HG03460 (cell line): Measurements from ENCODE around the gene TRAPPC5.

ENCODE experiments used
- ATAC-seq: cut with Tn5 transposase; IDR thresholded peaks from one replicate; pipeline ENCODE4 v1.9.1; 2021; ENCODE audit not compliant: unreplicated experiment

TRAPPC5 gene

GRCh38 chr19:7645656-7646425 is 34.8 kb upstream of the TRAPPC5 start:
- ATAC-seq = no peak

DNA sequence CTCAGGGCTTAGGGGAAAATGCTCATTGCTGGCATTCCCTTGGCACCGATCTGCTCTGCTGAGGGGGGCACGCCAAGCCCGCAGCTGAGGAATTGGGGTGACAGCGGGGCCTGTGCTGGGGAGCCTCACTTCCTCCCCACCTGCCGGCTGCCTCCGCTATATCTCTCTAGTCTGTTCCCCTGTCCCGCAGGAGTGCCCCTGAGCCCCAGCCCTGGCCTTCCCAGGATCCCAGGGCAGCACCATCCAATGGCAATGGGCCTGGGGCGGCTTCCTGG is 34.3 kb upstream of the TRAPPC5 start:
- no peak for ATAC-seq

DNA sequence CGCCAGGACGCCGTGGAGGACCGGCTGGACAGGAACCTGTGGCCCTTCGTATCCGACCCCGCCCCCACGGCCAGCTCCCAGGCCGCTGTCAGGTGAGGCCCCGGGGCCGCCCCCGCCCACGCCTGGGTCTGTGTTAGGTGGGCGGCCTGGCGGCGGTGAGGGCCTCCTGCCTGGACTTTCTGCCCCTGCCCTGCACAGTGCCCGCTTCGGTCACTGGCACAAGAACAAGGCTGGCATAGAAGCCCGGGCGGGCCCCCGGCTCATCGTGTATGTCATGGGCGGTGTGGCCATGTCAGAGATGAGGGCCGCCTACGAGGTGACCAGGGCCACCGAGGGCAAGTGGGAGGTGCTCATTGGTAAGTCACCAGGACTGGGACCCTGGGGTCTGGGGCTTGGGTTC is 33.5 kb upstream of the TRAPPC5 start:
- ATAC-seq = no peak

- no peak for ATAC-seq
Measured at GRCh38 chr19:7648265-7649014, 32.2 kb upstream of the TRAPPC5 start.

- ATAC-seq = no peak
Measured at GRCh38 chr19:7650148-7650547, 30.5 kb upstream of the TRAPPC5 start.

GRCh38 chr19:7652061-7652641 is 28.5 kb upstream of the TRAPPC5 start:
- ATAC-seq = no peak

DNA sequence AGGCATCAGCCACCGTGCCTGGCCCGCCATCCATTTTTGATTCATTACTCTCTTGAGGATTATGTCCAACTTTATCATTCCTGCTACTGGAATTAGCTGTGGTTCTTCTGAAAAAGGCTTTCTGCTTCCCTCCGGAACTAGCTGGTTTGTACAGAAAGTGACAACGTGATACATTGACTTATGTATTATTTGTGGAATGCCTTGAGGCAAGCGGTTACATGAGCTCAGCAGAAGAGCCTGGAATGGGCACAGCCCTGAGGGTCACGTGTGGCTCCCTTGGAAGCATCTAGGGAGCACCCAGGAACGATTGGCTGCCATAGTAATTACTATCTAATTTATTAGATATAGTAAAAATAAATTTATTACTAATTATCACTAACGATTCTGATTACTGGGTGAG is 26.2 kb upstream of the TRAPPC5 start:
- no peak for ATAC-seq

- no peak for ATAC-seq
Measured at GRCh38 chr19:7655581-7655980, 25.1 kb upstream of the TRAPPC5 start.

DNA sequence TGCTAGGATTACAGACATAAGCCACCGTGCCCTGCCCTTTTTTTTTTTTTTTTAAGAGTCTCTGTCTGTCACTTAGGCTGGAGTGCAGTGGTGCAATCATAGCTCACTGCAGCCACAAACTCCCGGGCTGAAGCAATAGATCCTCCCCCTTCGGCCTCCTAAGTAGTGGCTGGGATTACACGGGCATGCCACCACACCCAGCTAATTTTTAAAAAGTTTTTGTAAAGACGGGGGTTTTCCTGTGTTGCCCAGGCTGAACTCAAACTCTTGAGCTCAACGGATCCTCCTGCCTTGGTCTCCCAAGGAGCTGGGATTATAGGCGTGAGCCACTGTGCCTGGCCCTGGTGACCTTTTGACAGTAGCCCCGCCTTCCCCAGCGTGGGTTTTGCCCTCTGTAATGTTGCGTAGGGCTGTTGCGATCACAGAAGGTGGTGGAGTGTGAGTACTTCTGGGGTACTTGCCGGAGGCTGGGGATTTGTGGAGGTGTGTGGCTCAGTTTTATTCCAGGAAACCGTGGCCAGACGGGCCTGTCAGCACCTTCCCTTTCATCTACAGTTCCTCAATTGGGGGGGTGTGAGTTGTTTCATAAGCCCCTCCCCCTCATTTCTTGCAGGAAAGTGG is 23.4 kb upstream of the TRAPPC5 start:
- ATAC-seq = no peak

DNA sequence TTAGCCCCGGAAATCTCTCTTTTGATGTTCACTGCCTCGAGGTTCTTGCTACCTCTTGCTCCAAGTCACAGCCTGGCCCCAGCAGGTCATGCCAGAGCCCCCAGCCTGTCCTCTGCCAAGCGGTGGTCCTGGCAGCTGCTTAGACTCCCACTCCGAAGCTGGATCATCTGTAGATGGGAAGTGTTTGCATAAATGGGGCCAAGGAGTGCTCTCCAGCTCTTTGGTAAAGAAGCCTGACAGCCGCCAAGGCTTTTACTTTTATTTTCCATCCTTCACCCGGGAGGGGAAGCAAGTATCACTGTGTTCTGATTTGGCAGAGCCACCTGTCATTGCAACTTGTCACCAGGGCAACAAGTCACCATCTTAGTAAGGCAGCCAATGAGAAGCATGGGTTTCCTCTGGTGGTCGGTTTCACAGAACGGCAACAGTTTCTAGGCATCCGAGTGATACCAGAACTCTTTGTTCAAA is 22.4 kb upstream of the TRAPPC5 start:
- ATAC-seq = no peak

GRCh38 chr19:7661744-7662538 is 18.7 kb upstream of the TRAPPC5 start:
- ATAC-seq = no peak

- no peak for ATAC-seq
Measured at GRCh38 chr19:7662657-7663056, 18.0 kb upstream of the TRAPPC5 start.

DNA sequence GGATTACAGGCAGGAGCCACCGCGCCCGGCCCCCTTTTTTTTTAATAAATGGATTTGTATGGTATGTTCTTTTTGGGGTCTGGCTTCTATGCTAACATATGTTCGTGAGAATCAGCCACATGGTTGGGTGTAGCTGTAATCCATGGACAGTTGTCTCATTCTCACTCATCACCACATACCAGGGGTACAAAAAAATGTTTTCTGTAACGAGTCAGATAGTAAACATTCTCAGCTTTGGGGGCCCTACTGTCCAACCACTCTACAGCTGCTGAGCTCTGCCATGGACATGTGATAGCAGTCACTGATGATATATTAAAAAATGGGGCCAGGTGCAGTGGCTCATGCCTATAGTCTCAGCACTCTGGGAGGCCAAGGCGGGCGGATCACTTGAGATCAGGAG is 16.9 kb upstream of the TRAPPC5 start:
- no peak for ATAC-seq

DNA sequence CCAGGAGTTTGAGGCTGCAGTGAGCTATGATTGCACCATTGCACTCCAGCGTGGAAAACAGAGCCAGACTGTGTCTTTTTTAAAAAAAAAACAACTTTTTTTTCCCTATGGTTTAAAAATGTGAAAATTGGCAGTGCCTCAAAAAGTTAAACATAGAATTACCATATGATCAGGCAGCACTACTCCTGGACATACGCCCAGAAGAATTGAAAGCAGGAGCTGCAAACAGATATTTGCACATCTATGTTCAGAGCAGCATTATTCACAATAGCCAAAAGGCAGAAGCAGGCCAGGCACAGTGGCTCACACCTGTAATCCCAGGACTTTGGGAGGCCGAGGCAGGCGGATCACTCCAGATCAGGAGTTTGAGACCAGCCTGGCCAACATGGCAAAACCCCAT is 15.6 kb upstream of the TRAPPC5 start:
- ATAC-seq = no peak

DNA sequence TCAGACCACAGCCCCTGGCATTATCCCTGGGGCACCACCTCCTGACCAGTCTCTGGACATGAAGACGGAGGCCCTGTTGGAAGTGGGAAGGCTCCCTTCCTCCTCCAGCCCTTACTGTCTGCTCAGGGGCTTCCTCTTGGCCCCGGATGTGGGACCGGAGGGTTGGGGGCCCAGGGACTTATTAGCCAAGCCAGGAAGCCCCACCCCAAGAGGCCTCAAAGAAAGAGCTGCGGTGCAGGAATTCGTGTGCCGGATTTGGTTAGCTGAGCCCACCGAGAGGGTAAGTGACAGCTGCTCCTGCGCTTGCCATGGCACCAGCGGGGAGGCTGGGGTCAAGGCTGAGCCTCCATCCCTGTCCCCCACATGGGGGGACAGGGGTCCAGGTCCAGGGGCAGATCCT is 11.8 kb upstream of the TRAPPC5 start, which contains the start of gene RETN:
TSS of gene RETN (plus strand) at position 208 of the 400 bp plus-strand sequence. CDS start 278 bp downstream, outside the sequence.
- no peak for ATAC-seq

GRCh38 chr19:7669641-7670040 is 11.0 kb upstream of the TRAPPC5 start:
- no peak for ATAC-seq

DNA sequence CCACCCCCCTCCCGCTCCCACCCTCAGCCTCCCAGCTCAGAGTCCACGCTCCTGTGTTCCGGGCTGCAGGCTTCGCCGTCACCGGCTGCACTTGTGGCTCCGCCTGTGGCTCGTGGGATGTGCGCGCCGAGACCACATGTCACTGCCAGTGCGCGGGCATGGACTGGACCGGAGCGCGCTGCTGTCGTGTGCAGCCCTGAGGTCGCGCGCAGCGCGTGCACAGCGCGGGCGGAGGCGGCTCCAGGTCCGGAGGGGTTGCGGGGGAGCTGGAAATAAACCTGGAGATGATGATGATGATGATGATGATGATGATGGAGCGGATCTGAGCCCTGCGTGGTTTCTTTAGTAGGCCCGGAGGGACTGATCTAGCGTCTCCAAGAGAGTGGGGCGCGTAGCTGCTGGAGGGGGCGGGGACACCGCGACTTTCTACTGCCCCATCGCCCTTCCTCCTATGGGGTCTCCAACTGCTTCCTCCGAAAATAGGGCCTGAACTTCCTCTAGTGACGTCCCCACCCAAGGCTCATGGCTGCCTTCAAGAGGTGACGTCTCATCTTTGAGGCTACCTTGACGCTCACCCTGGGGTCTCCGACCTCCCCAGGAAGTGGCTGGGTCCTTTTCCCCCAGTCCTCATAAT is 10.4 kb upstream of the TRAPPC5 start:
- ATAC-seq = no peak

DNA sequence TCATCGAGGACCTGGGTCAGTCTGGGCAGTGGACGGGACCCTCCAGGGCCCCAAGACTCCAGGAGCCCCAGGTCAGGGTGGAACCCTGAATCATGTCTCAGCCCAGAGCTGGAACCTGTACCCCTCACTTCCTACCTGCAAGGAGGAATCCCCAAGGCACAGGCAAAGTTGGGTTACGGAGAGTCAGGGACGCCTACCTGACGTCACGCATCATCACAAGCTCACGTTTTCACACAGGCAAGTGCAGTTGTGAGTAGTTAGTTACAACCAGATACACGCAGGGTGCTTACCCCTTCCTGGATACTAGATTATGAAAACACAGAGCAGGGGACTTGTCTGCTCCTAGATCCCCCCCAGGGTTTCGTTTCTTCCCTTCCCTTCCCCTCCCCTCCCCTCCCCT is 9.8 kb upstream of the TRAPPC5 start:
- no peak for ATAC-seq

- ATAC-seq = no peak
Measured at GRCh38 chr19:7672522-7672921, 8.1 kb upstream of the TRAPPC5 start.
